GM19238 (cell line): ENCODE results near the gene ZNF32.

Experiments
- DNase-seq: peaks from one replicate; pipeline ENCODE4 v3.0.0; 2011; ENCODE audit warnings: low spot score; ENCODE audit not compliant: insufficient read length

ZNF32 gene

GRCh38 chr10:43681220-43681619 lies 32.5 kb upstream of the ZNF32 start:
- no peak for DNase-seq

- DNase-seq: no peak
These were observed 31.4 kb upstream of the ZNF32 start for GRCh38 chr10:43680035-43680434.

GRCh38 chr10:43679509-43679908 lies 30.8 kb upstream of the ZNF32 start:
- DNase-seq: no peak

DNA sequence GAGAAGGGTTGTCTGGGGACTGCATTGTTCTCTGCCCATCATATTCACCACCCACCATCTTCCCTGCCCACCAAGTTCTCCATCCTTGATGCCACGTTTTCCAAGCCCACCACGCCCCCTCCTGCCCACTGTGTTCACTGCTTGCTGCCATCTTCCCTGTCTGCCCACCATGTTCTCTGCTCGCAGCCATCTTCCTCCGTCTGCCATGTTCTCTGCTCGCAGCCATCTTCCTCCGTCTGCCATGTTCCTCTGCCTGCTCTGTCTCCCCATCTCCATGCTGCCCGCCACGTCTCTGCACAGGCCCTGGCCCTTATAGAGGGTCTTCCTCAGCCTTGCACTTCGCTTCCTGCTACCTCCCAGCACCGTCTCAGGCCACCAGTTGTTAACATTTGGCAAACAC lies 30.0 kb upstream of the ZNF32 start:
- DNase-seq: no peak

GRCh38 chr10:43676901-43677300 lies 28.2 kb upstream of the ZNF32 start:
- no peak for DNase-seq

DNA sequence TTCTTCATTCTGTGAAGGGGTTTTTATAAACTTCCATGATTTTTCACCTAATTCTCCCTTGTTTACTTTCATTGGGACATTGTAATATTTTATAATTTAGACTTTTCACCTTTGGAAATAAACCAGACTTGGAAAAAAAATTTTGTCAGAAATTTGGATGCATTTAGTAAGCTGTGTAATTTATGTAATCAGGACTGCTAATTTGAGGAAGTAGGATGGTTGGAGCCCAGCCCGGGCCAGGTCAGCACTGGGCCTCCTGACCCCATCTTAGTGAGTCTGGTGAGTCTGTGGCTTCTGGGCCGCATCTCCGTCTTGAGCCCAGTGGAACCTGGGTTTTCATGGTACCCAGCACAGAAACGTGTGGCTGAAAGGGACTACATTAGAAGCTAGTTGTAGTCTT lies 27.6 kb upstream of the ZNF32 start:
- no peak for DNase-seq

GRCh38 chr10:43674553-43675210 lies 26.0 kb upstream of the ZNF32 start:
- DNase-seq: no peak

- no peak for DNase-seq
These were observed 24.8 kb upstream of the ZNF32 start for GRCh38 chr10:43673471-43673870.

DNA sequence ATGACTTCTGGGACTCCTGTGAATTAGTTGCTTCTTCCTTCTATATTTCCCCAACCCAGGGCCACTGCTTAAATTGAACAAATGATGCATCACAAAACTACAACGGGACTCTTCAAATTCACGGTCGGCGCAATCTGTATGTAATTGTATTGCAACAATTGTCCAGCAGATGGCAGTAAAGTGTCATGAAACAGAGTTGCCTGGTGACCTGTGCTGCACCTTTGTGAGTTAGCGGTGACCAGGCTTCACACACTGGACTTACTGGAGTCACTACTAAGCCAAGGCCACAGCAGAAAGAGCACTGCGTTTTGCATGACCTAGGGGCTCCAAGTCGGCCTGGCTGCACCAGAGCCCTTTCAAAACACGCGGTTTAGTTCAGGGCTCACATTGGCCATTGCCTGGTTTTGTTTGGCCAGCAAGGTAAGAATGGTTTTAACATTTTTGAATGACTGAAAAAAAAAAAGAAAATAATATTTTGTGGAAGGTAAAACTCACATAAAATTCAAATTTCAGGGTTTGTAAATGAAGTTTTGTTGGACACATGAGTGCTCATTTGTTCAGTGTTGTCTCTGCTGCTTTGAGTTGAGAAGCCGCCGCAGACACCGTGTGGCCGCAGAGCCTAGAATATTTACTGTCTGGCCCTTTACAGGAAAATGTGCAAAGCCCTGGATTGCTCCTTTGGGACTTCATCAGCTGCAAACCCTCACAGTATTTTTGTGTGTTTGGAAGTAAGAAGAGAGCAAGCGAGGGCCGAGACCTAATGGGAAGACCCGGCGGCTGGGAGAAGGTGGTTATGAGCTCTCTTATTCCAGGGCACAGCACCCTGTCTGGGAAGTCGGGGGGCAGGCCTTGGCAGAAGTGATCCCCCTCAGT lies 23.2 kb upstream of the ZNF32 start:
- DNase-seq: peak; percentile 57

GRCh38 chr10:43669386-43669785 lies 20.7 kb upstream of the ZNF32 start:
- DNase-seq: no peak

DNA sequence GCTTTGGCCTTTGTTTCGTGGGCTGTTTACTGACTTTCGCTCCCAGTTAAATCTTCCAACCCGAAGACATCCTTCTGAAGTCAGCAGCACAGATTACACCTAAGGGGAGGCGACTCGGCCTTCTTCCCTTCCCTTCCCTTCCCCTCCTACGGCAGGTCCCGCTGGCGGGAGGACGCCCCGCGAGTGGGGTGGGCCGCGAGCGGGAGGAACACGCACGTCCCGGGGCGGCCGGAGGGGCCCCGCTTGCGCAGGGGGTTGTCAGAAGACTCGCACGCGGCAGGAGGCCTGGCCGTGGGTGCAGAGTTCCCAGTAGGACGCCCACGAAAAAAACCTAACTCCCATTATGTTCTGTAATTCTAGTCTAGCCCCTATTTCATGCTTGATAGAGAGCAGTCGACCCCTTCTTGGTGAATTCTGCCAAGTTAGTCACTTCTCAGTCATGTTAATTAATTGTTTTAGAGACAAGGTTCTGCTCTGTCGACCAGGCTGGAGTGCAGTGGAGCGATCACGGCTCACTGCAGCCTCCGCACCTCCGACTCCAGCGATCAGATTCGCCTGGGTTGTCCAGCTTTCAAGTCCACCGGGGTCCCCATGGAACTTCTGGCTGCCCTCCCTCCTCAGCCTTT lies 19.2 kb upstream of the ZNF32 start:
- no peak for DNase-seq

GRCh38 chr10:43667317-43667731 lies 18.6 kb upstream of the ZNF32 start:
- no peak for DNase-seq

DNA sequence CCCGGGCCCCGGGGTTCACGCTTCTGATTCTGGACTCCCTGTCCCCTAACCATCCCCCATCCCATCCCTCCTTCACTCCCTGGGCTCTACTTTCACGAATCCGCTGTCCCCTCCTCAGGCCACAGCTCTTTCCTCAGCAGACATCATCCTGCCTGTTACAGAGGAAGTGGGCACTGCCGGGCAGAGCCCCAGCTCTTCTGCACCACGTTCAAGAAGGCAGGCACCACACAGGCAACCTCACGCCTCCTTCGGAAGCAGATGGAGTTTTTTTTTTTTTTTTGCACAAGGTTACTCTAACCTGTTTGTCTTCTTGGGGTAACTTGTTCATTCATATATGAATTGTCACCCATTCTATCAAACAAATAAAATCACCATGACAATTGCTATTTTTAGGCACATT lies 17.9 kb upstream of the ZNF32 start:
- DNase-seq: no peak

DNA sequence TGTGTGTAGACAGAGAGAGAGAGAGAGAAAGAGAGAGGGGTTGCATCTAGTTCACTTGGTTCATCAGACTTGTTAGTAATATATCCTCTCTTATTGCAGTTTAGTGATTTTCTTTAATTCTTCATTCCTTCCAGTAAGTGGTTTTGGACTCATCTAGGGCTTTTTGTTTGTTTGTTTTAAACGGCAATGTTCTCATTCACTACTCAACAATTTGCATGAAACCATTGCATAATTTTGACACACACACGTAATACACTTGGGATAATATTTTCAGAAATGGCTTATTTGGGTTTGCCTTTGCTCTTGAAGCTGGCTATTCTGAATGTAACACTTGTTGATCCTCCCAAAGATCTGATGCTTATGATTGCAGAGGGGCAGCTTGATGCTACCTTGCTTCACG lies 16.4 kb upstream of the ZNF32 start:
- no peak for DNase-seq

- DNase-seq: no peak
These were observed 9.5 kb upstream of the ZNF32 start for GRCh38 chr10:43658227-43658626.

DNA sequence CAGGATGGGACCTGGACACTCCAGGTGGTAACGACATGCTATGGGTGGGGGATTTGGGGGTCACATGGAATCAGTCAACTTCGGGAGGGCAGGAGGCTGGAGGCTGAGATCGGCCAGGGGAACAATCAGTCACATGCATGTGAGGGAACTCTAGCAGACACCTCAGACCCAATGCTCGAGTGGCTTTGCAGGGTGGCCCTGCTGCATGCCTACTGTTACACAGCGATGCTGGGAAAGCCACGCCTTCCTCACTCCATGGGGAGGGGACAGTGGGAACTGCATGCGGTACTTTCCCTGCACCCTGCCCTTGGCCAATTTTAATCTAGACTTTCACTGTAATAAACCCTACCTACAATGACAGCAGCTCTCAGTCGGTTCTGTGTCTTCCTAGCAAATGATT lies 6.6 kb upstream of the ZNF32 start:
- no peak for DNase-seq

DNA sequence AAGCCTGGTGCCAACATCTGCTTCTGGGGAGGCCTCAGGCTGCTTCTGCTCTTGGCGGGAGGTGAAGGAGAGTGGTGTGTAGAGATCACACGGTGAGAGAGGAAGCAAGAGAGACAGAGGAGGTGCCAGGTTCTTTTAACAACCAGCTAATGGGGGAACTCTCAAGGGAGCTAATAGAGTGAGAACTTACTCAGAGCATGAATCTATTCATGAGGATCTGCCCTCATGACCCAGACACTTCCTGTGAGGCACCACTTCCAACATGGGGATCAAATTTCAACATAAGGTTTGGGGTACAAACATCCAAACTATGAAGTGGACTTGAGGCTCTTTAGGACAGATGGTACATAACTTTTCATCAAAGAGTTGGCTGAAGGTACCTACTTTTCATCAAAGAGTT lies 5.1 kb upstream of the ZNF32 start:
- DNase-seq: no peak

DNA sequence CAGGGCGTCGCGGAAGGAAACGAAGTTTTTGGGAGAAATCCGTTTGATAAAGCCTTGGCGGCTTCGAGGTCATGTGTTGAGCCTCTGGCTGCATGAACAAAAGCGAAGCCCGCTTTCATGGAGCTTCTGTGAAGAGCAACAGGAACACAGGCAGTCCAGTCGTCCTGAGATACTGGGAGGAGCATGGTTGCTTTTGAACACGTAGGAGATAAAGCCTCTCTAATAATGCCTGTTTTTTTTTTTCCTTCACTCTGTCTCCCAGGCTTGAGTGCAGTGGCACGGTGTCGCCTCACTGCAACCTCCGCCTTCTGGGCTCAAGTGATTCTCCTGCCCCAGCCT lies 473 bp upstream of the ZNF32 start:
- no peak for DNase-seq

GRCh38 chr10:43648095-43648397 lies 635 bp downstream of the ZNF32 start:
- no peak for DNase-seq

GRCh38 chr10:43647576-43647975 lies 1.1 kb downstream of the ZNF32 start:
- DNase-seq: no peak

DNA sequence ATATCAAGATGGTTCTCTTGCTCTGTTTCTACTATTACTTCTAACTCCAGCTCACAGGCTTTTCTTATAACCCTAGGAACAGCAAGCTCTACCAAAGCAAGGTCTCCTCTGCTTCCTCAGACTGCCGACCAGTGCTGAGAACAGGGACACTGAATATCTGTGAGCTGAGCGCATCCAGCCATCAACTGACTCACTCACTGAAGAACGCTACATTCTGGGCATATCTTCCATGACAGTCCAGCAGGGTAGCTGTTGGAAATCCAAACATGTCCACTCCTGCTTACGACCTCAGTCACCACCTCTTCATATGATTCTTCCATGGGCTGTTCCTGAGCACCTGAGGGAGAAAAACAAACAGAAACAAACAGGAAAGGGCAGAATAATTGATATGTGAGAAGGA lies 2.8 kb downstream of the ZNF32 start:
- DNase-seq: no peak

DNA sequence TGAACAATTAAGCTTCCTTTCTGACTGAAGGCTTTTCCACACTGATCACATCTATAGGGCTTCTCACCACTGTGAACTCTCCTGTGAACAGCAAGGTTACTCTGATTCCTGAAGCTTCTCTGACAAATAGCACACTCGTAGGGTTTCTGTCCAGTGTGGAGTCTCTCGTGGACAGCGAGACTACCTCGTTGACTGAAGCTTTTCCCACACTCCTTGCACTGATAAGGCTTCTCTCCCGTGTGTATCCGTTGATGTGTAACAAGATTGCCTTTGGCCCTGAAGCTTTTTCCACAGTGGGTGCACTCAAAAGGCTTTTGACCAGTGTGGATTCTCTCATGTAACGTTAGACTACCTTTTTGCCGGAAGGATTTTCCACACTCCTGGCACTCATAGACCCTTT lies 4.4 kb downstream of the ZNF32 start:
- no peak for DNase-seq

DNA sequence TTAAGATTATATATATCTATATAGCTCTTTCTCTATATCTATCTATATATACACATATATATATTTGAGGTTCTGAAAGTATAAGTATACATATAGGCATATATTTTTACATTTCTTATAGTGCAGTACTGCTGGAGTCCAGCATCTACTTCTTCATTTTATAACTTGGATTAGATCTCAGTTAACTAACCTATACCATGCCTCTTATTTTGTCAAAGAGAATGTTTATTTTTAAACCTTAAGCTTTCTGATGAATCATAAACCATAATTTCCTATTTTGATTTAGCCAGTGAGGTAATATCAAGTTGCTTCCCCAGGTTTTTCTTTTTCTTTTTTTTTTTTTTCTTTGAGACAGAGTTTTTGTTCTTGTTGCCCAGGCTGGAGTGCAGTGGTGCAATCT lies 8.1 kb downstream of the ZNF32 start:
- no peak for DNase-seq
